ENCODE data around the gene FNDC10.
"Not testable (repeated sequence)": the region's sequence is repeated elsewhere in the genome, so short reads cannot be mapped to it uniquely, and the experiment has no call there.

FNDC10 gene

GRCh38 chr1:1599935-1600860 lies at the start of gene FNDC10:
Gene FNDC10, minus strand, starts transcription at chr1:1600135. Its CDS starts 120 bp downstream, at chr1:1600015.
- DNase-seq: peak in 1 of 2 experiments; percentile 48

DNA sequence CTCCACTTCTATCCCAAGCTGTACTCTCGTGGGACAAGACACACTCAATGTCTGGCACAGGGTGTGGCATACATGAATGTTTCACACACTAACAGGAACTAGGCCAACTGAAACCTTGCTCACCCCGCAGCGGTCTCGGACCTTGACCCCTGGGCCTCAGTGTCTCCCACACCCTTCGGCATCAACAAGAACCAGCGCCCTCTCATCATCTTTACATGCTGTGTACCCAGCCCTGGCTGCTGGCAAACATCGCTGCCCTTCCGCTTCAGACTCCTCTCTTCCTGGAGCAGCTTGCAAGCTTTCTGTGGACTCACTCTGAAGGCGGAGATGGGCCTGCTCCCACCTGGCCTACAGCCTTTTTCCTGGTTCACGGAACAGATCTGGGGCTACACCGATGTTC lies 48.3 kb upstream of the FNDC10 start:
- not testable (repeated sequence) for DNase-seq

DNA sequence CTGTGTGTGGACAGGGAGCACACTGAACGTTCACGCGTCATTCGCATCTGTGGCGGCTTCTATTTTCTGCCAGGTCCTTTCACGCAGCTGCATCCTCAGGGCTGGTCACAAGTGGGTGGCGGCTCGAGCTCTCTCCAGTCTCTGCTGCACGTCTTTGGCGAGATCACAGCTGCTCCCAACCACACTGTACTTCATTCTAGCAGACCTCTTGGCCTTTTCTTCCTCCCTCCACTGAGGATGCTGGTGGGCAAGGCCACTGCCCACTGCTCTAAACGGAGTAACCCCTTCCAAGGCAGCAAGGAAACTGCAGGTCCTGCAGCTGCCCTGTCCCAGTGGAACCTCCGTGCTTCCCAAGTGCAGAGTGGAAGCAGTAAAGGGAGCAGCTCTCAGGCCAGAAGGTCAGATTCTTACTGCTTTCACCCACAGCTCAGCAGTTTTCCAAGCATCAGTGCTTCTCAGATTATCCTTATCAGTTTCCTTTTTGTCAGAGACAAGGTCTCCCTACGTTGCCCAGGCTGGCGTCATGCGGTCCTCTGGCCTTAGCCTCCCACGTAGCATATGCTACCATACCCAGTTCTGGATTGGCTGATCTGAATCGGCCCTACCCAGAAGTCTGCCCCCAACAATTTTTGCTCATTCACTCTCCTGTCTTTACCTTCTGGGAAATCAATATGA lies 47.8 kb upstream of the FNDC10 start:
- not testable (repeated sequence) for DNase-seq

DNA sequence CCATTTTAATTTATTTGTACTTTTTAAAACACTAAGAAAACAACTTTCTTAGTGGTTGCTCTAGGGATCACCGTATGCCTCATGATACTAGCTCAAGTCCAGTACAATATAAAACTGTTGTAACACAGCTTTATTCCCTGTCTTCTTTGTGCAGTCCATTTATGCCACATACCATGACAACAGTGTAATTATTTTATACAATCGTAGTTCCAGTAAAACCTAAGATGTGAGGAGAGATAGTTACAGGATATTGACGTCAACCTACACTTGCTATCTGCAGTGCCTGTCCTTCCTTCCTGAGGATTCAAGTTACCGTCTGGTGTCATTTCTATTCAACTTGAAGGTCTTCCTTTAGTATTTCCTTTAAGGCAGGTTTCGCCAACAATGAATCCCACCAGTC lies 46.4 kb upstream of the FNDC10 start:
- DNase-seq: not testable (repeated sequence)

DNA sequence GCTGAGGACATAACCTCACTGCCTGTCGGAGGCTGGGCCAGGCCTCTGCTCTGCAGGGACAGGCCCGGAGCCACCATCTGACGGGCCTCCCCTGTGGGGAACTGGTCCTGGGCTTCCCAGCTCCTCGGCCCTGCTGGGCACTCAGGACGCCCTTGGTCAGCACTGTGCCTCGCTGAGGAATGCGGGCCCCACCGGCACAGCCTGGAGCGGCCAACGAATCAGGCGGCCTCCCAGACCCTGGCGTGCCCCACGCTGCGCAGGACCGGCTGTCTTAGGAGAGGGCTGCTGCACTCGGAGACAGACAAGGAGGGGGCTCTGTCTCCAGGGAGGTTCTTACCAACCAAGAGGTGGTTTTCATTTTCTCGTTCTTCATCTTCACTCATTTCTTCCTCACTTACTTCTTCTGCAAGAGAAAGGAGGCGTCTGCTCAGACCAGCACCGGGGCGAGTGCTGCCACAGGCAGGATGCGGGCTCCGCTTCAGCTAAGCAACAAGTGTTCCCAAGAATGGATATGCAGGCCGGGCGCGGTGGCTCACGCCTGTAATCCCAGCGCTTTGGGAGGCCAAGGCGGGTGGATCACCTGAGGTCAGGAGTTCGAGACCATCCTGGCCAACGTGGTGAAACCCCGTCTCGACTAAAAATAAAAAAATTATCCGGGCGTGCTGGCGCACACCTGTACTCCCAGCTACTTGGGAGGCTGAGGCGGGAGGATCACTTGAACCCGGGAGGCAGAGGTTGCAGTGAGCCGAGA lies 41.0 kb upstream of the FNDC10 start:
- DNase-seq: not testable (repeated sequence)

DNA sequence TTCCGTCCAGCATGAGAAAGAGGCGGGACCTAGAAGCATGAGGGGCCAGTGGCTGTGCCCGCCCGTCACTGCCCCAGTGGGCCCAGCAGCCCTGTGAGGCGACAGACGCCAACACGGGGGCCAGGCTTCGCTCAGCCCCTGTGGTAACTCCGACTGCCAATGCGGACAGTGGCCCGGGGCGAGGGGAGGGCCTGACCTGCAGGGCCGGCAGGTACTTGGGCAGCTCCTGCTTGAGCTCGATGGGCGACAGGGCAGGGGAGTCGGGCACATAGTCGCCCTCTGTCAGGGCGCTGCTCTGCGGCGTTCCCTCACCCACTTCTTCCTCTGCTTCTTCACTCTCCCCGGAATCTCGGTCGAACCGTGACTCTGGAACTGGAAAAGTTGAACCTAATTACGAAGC lies 40.1 kb upstream of the FNDC10 start:
- DNase-seq: not testable (repeated sequence)

- DNase-seq: not testable (repeated sequence)
These were observed 39.4 kb upstream of the FNDC10 start for GRCh38 chr1:1639368-1639767.

- DNase-seq: not testable (repeated sequence)
These were observed 38.6 kb upstream of the FNDC10 start for GRCh38 chr1:1638528-1638927.

GRCh38 chr1:1637479-1637875 lies 37.5 kb upstream of the FNDC10 start:
- DNase-seq: not testable (repeated sequence)

- DNase-seq: not testable (repeated sequence)
These were observed 36.9 kb upstream of the FNDC10 start for GRCh38 chr1:1636621-1637478.

DNA sequence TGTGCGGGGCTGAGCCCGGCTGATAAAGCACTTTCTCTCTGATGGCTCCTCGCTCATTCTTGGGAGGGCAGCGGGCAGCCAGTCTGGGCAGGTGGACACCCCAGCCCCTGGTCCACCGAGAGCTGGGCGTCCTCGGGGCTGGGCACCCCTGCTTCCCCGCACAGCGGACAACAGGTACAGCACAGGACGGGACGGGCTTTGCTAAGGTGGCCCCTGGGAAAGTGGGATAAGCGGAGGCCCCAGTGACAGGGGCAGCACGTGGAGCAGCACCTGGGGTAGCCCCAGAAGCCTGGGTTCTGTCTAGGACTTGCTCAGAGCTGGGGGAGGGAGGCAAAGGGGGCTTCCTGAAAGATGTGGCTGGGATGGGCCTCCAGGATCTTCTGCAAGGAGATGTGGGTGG lies 34.7 kb upstream of the FNDC10 start:
- DNase-seq: not testable (repeated sequence)

GRCh38 chr1:1633409-1633808 lies 33.5 kb upstream of the FNDC10 start:
- DNase-seq: not testable (repeated sequence)

DNA sequence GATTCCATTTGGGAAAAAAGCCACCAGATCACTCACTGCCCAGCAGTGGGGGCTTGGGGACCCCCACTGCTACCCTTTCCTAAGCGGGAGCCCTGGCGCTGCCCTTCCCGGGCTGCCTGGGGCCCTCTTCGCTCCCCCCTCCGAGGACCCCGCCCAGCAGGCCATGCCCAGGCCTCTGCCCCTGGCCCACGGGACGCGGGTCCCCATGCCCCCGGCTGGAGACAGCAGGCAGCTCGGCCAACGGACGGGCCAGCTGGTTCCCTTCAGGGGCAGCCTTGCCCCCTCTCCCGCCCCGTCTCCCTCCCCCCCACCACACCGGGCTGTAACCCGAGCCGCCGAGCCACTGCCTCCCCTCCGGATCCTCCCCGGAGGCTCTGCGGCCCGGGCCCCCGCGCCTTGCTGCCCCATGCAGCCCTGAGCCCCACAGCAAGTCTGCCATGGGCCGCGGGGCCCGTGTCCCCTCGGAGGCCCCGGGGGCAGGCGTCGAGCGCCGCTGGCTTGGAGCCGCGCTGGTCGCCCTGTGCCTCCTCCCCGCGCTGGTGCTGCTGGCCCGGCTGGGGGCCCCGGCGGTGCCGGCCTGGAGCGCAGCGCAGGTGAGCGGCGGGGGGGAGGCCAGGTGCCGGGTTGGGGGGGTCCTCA lies 32.0 kb upstream of the FNDC10 start, which contains the start of gene MMP23B:
TSS of gene MMP23B (plus strand) at position 392 of the 639 bp plus-strand sequence. CDS start at position 438, 46 bp downstream.
- DNase-seq: no peak

DNA sequence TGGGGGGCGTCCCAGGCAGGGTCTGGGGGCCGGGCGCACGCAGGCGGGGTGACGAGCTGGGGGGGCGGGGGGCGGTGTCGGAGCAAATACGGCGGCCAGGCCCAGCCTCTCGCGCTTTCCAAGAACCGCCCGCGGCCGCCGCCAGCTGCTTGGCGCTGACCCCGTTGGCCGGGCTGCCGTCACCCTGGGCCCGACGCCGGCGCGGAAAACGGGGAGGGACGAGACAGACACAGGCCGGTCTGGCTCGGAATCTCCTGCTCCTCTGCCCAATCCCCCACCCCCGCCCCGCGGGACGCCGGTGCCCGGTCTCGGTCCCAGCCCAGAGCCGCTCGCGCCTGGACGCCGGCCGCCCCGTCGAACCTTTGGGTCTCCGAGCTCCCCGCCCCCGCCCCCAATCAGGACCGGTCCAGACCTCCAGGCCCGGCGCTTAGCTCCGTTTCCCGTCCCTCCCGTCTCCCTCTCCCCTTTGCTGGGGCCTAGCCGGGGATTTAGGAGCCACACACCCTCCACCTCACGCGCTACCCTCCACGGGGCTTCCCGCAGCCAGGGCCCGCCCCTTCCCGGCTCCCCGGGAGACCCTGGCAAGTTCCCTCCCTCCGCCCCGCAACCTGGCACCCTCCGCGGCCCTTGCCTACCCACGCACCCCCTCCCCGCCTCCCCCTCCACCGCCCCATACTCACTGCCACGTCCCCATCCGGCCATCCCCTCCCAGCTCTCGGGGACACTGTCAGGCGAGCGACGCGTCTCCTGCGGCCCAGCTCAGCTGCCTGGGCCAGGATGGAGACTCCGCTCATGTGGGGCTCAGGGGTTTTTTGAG lies 31.2 kb upstream of the FNDC10 start:
- no peak for DNase-seq

DNA sequence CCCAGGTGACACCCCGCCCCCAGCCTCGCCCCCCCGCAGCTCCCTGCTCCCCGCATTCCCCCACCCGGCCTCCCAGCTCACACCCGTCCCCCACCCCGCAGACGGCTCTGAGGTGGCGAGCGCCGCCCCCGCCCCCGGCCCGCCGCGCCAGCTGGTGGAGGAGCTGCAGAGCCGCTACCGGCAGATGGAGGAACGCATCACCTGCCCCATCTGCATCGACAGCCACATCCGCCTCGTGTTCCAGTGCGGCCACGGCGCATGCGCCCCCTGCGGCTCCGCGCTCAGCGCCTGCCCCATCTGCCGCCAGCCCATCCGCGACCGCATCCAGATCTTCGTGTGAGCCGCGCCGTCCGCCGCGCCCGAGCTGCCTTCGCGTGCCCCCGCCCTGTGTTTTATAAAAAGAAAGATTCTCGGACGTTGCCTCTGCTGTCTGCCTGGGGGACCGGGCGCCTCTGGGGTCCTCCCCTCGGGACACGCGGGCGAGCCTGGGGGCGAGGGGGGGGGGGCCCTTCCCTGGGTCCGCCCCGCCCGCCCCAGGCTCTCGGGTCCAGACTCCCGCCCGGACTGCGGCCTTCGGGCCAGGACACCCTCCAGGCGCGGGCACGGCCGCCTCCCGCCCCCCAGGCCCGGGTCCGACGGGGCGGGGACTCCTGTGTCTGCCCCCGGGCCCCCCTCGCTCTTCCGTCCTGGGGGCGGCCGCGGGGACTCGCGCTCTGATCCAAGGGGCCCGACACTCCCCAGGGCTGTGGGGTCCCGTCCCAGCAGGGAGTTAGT lies 30.4 kb upstream of the FNDC10 start:
- peak; percentile 73 to 95 for DNase-seq

- DNase-seq: no peak
These were observed 29.7 kb upstream of the FNDC10 start for GRCh38 chr1:1629430-1630190.

DNA sequence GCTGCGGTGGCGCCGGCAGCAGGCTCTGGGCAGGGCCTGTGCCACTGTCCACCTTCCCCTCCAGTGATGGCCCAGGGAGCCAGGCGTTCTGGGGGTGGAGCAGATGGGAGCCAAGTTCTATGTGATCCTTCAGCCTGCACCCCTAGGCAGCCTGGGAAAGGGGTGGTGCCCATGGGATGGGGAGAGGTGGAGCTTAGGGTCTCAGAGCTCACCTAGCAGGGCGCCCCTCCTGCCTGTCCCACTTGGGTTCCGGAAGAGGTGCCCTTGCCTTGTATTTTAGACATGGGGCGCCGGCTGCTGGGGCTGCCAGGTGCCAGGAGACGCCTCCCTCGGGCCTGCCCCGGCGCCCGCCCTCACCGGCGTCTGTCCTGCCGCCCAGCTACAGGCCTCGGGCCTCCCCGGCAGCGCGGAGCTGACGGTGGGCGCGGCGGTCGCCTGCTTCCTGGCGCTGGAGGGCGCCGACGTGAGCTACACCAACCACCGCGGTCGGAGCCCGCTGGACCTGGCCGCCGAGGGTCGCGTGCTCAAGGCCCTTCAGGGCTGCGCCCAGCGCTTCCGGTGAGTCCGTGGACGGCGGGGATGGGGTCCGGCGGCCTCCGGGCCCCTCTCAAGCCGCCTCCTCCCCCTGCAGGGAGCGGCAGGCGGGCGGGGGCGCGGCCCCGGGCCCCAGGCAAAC lies 29.0 kb upstream of the FNDC10 start:
- DNase-seq: no peak

Data from NCI-H526 (cell line).